ENCODE measurements around the gene CTDNEP1. TPM values are rescaled to one million over a fixed set of nuclear protein-coding genes. Genes with fewer than 3 reads are reported as not detected.

CTDNEP1 gene
- polyA plus RNA-seq, 6 donors from 2014 or later = 44.6 to 90.2 (median 53.0) TPM

- Mint-ChIP-seq H3K4me3 (peak overlapping the region in 1 of 8 donors; percentile 6), H3K27me3 (no peaks in the 10 kb centered on the region), H3K27ac (no peak overlapping the region), H3K9me3 (no peaks in the 10 kb centered on the region), H3K36me3 (peaks cover 0 to 9% of the 10 kb centered on the region in 2 donors), H3K4me1 (peaks cover 3 to 6% (median 6%) of the 10 kb centered on the region in 3 donors)
- ATAC-seq (ENCODE audit: low read depth in 2 of 2) (no peak), DNase-seq (no peak)
These were observed 24.5 kb downstream of the CTDNEP1 start for GRCh38 chr17:7226721-7227710.

GRCh38 chr17:7225711-7226331 is 25.7 kb downstream of the CTDNEP1 start:
- ATAC-seq (ENCODE audit: low read depth in 2 of 2) (no peak), DNase-seq (no peak)
- H3K27me3 Mint-ChIP-seq = no peaks in the 10 kb centered on the region
- peaks cover 0 to 9% of the 10 kb centered on the region in 2 donors for H3K36me3 Mint-ChIP-seq
- no peaks in the 10 kb centered on the region for H3K9me3 Mint-ChIP-seq
- no peak overlapping the region for H3K27ac Mint-ChIP-seq
- H3K4me3 Mint-ChIP-seq = no peak overlapping the region
- H3K4me1 Mint-ChIP-seq = peaks cover 6 to 14% (median 8%) of the 10 kb centered on the region in 3 donors

- H3K9me3 Mint-ChIP-seq = no peaks in the 10 kb centered on the region
- H3K36me3 Mint-ChIP-seq = peaks cover 0 to 9% of the 10 kb centered on the region in 2 donors
- no peak for ATAC-seq (ENCODE audit: low read depth in 2 of 2)
- H3K27me3 Mint-ChIP-seq = no peaks in the 10 kb centered on the region
- no peak for DNase-seq
- peaks cover 14 to 23% (median 14%) of the 10 kb centered on the region in 3 donors for H3K4me1 Mint-ChIP-seq
- H3K27ac Mint-ChIP-seq = no peak overlapping the region
- H3K4me3 Mint-ChIP-seq = peak overlapping the region in 1 of 8 donors; percentile 42
These were observed 26.8 kb downstream of the CTDNEP1 start for GRCh38 chr17:7224661-7225111.

GRCh38 chr17:7224110-7224509 is 27.4 kb downstream of the CTDNEP1 start:
- ATAC-seq (ENCODE audit: low read depth in 2 of 2) (no peak), DNase-seq (no peak)
- Mint-ChIP-seq H3K9me3 (no peaks in the 10 kb centered on the region), H3K36me3 (peaks cover 0 to 9% of the 10 kb centered on the region in 2 donors), H3K27ac (no peak overlapping the region), H3K4me1 (peaks cover 18 to 28% (median 20%) of the 10 kb centered on the region in 3 donors), H3K4me3 (peak overlapping the region in 1 of 8 donors; percentile 6), H3K27me3 (no peaks in the 10 kb centered on the region)

GRCh38 chr17:7223375-7223774 is 28.2 kb downstream of the CTDNEP1 start:
- Mint-ChIP-seq H3K4me3 (no peak overlapping the region), H3K27me3 (no peaks in the 10 kb centered on the region), H3K27ac (peak overlapping the region in 1 of 6 donors; percentile 6), H3K4me1 (peaks cover 22 to 36% (median 26%) of the 10 kb centered on the region in 3 donors), H3K36me3 (peaks cover 0 to 9% of the 10 kb centered on the region in 2 donors), H3K9me3 (no peaks in the 10 kb centered on the region)
- no peak for DNase-seq
- ATAC-seq (ENCODE audit: low read depth in 2 of 2) = no peak

GRCh38 chr17:7222972-7223292 is 28.6 kb downstream of the CTDNEP1 start:
- peak overlapping the region in 1 of 8 donors; percentile 38 for H3K4me3 Mint-ChIP-seq
- no peaks in the 10 kb centered on the region for H3K9me3 Mint-ChIP-seq
- peaks cover 0 to 4% of the 10 kb centered on the region in 2 donors for H3K36me3 Mint-ChIP-seq
- H3K4me1 Mint-ChIP-seq = peaks cover 22 to 40% (median 31%) of the 10 kb centered on the region in 3 donors
- no peak overlapping the region for H3K27ac Mint-ChIP-seq
- no peaks in the 10 kb centered on the region for H3K27me3 Mint-ChIP-seq
- ATAC-seq (ENCODE audit: low read depth in 2 of 2) = no peak
- DNase-seq = no peak

- ATAC-seq (ENCODE audit: low read depth in 2 of 2) (no peak), DNase-seq (no peak)
- Mint-ChIP-seq H3K36me3 (no peaks in the 10 kb centered on the region), H3K27ac (no peak overlapping the region), H3K9me3 (no peaks in the 10 kb centered on the region), H3K4me1 (peaks cover 26 to 45% (median 36%) of the 10 kb centered on the region in 3 donors), H3K4me3 (peak overlapping the region in 3 of 8 donors; percentile 59 to 91 (median 74)), H3K27me3 (no peaks in the 10 kb centered on the region)
These were observed 29.2 kb downstream of the CTDNEP1 start for GRCh38 chr17:7222093-7222971.

GRCh38 chr17:7221278-7222092 is 30.0 kb downstream of the CTDNEP1 start:
- Mint-ChIP-seq H3K27me3 (no peaks in the 10 kb centered on the region), H3K4me3 (peak overlapping the region; percentile 74 to 97 (median 92)), H3K9me3 (no peaks in the 10 kb centered on the region), H3K27ac (peak overlapping the region in 4 of 6 donors; percentile 62 to 91 (median 78)), H3K4me1 (peaks cover 27 to 50% (median 41%) of the 10 kb centered on the region in 3 donors), H3K36me3 (no peaks in the 10 kb centered on the region)
- ATAC-seq (ENCODE audit: low read depth in 2 of 2) = no peak
- DNase-seq = no peak

GRCh38 chr17:7220593-7221277 is 30.8 kb downstream of the CTDNEP1 start:
- peak; percentile 60 for DNase-seq
- H3K4me1 Mint-ChIP-seq = peaks cover 35 to 57% (median 47%) of the 10 kb centered on the region in 3 donors
- peak overlapping the region; percentile 69 to 92 (median 83) for H3K27ac Mint-ChIP-seq
- H3K9me3 Mint-ChIP-seq = no peaks in the 10 kb centered on the region
- ATAC-seq (ENCODE audit: low read depth in 2 of 2) = peak; percentile 57 to 60
- H3K36me3 Mint-ChIP-seq = no peaks in the 10 kb centered on the region
- H3K4me3 Mint-ChIP-seq = peak overlapping the region; percentile 86 to 97 (median 94)
- H3K27me3 Mint-ChIP-seq = no peaks in the 10 kb centered on the region

GRCh38 chr17:7219812-7220592 is 31.5 kb downstream of the CTDNEP1 start, which contains the start of the genes ACADVL and DLG4:
Gene ACADVL, plus strand, starts transcription at chr17:7219938. Its CDS starts 47 bp downstream, at chr17:7219985.
Gene DLG4, minus strand, starts transcription at chr17:7219836.
- H3K4me3 Mint-ChIP-seq = peak within 1 kb of the TSS; percentile 88 to 97 (median 94)
- peak; percentile 65 for DNase-seq
- no peaks in the 10 kb centered on the region for H3K9me3 Mint-ChIP-seq
- no peaks in the 10 kb centered on the region for H3K36me3 Mint-ChIP-seq
- H3K4me1 Mint-ChIP-seq = peaks cover 37 to 61% (median 51%) of the 10 kb centered on the region in 3 donors
- H3K27ac Mint-ChIP-seq = peak within 1 kb of the TSS; percentile 62 to 96 (median 94)
- peak; percentile 71 to 72 for ATAC-seq (ENCODE audit: low read depth in 2 of 2)
- no peaks in the 10 kb centered on the region for H3K27me3 Mint-ChIP-seq

- Mint-ChIP-seq H3K4me1 (peaks cover 44 to 68% (median 58%) of the 10 kb centered on the region in 3 donors), H3K4me3 (peak overlapping the region; percentile 88 to 97 (median 94)), H3K27ac (peak overlapping the region; percentile 62 to 96 (median 94)), H3K9me3 (no peaks in the 10 kb centered on the region), H3K36me3 (no peaks in the 10 kb centered on the region), H3K27me3 (no peaks in the 10 kb centered on the region)
- DNase-seq = no peak
- ATAC-seq (ENCODE audit: low read depth in 2 of 2) = no peak
These were observed 32.2 kb downstream of the CTDNEP1 start for GRCh38 chr17:7219229-7219811.

Measured in naive B cell (primary cell).